HG02588 (cell line): Measurements from ENCODE around the gene SCAF4.
"Not testable (repeated sequence)": the region's sequence is repeated elsewhere in the genome, so short reads cannot be mapped to it uniquely, and the experiment has no call there.

Experiments used
- ATAC-seq: cut with Tn5 transposase; IDR thresholded peaks from one replicate; pipeline ENCODE4 v1.9.1; 2021; ENCODE audit warnings: mild to moderate bottlenecking, moderate library complexity; ENCODE audit not compliant: unreplicated experiment

SCAF4 gene

GRCh38 chr21:31731857-31732596, at the start of gene SCAF4:
Gene SCAF4, minus strand, starts transcription at chr21:31732118. Its CDS starts 426 bp downstream, at chr21:31731692.
- ATAC-seq, result peak; percentile 83

- no peak for ATAC-seq
Measured at GRCh38 chr21:31780944-31781343, 49.0 kb upstream of the SCAF4 start.

- ATAC-seq, result no peak
Measured at GRCh38 chr21:31778546-31778945, 46.6 kb upstream of the SCAF4 start.

GRCh38 chr21:31777857-31778256, 45.9 kb upstream of the SCAF4 start:
- no peak for ATAC-seq

- ATAC-seq, result no peak
Measured at GRCh38 chr21:31774031-31774430, 42.1 kb upstream of the SCAF4 start.

- ATAC-seq, result peak; percentile 92
Measured at GRCh38 chr21:31772674-31773555, 41.0 kb upstream of the SCAF4 start.

- ATAC-seq, result no peak
Measured at GRCh38 chr21:31771685-31772084, 39.8 kb upstream of the SCAF4 start.

- no peak for ATAC-seq
Measured at GRCh38 chr21:31768710-31769109, 36.8 kb upstream of the SCAF4 start.

GRCh38 chr21:31766899-31767298, 35.0 kb upstream of the SCAF4 start:
- no peak for ATAC-seq

GRCh38 chr21:31765850-31766249, 33.9 kb upstream of the SCAF4 start:
- ATAC-seq, result not testable (repeated sequence)

GRCh38 chr21:31760931-31761330, 29.0 kb upstream of the SCAF4 start:
- ATAC-seq, result no peak

GRCh38 chr21:31756787-31757186, 24.9 kb upstream of the SCAF4 start:
- no peak for ATAC-seq

- ATAC-seq, result no peak
Measured at GRCh38 chr21:31755027-31755426, 23.1 kb upstream of the SCAF4 start.

- ATAC-seq, result no peak
Measured at GRCh38 chr21:31754708-31754960, 22.7 kb upstream of the SCAF4 start.

GRCh38 chr21:31753949-31754707, 22.2 kb upstream of the SCAF4 start:
- no peak for ATAC-seq

- ATAC-seq, result no peak
Measured at GRCh38 chr21:31752967-31753366, 21.0 kb upstream of the SCAF4 start.

GRCh38 chr21:31752352-31752751, 20.4 kb upstream of the SCAF4 start:
- ATAC-seq, result no peak

- no peak for ATAC-seq
Measured at GRCh38 chr21:31750843-31751242, 18.9 kb upstream of the SCAF4 start.

GRCh38 chr21:31744182-31744800, 12.4 kb upstream of the SCAF4 start:
- ATAC-seq, result no peak

- ATAC-seq, result no peak
Measured at GRCh38 chr21:31743712-31744111, 11.8 kb upstream of the SCAF4 start.

- ATAC-seq, result no peak
Measured at GRCh38 chr21:31741116-31741515, 9.2 kb upstream of the SCAF4 start.
